IPS DF 19.7 (cell line): ENCODE measurements around the gene PLBD1.

Experiments used
- DNase-seq: peaks from one replicate; pipeline ENCODE4 v3.0.0-alpha.2; 2013; ENCODE audit warnings: low read depth, low spot score

PLBD1 gene, protein sequence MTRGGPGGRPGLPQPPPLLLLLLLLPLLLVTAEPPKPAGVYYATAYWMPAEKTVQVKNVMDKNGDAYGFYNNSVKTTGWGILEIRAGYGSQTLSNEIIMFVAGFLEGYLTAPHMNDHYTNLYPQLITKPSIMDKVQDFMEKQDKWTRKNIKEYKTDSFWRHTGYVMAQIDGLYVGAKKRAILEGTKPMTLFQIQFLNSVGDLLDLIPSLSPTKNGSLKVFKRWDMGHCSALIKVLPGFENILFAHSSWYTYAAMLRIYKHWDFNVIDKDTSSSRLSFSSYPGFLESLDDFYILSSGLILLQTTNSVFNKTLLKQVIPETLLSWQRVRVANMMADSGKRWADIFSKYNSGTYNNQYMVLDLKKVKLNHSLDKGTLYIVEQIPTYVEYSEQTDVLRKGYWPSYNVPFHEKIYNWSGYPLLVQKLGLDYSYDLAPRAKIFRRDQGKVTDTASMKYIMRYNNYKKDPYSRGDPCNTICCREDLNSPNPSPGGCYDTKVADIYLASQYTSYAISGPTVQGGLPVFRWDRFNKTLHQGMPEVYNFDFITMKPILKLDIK

DNA sequence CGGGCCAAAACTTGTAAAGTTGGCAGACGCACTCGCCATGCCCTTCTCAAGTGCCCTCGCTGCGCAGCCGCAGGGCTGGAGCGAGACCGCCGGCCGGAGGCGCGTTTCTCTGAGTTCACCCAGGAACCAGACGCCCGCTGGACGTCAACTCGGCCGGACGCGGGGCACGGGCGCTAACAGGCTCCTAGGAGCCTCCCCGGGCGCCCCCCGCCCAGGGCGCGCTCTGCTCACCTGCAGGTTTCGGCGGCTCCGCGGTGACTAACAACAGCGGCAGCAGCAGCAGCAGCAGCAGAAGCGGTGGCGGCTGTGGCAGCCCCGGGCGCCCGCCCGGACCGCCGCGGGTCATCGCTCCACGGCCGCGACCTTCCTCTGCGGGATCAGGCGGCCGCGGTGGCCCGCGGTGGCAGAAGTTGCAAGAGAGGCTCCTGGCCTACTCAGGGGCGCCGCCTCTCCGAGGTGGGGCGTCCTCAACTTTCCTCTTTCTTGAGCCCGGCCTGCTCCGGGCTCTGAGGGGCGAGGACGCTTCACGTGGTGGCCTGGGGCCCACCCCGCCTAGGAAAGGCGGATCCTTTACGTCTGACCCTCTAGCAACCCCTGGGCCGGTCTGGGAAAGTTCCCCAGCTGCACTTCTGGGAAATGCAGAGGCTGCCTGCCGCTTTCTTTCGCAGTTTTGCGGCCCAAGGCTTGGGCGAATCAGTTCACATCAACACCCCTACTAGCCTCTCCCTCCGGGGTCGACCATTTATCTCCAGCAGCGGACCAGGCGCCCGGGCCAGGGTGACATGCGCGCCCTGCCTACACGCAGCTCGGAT, at the start of gene PLBD1:
PLBD1 (minus strand) TSS at position 533 of the 812 bp plus-strand sequence; CDS start at position 346, 187 bp downstream.
- no peak for DNase-seq

DNA sequence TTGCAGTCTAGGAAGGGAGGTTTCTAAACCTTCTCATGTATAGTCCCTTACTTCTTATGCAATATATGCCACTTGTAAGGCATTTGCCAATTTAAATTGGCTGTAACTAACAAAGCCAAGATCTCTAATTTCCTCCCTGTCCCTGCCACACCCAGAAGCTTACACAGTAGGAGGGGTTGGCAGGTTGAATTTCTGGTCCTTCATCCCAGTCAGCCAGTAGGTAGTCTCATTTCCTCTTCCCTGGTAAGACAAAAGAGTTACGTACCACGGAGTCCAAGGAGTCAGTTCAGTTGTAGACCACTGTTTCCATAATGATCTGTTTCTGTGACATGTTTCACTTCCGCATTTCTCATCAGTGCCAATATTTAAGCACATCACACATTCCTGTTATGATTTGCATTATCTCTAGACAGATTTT, 47.0 kb upstream of the PLBD1 start:
- DNase-seq: no peak

DNA sequence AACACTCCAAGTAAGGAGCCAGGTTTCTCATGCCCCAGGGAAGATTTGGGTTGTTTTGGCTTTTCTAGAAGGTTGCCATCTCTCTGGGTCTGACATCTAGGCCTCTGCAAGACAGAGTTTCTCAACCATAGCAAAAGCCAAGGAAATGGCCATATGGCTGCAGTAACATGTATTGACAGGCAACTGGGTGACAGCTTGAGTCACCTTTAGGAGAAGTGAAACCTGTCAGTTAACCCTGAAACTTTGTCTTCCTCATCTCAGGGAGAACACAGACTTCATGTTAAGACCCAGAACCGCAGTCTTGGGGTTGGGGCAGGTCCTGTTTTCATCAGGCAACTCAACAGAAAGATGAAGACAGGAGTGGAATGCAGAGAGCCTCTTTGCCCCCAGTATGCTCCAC, 46.0 kb upstream of the PLBD1 start:
- no peak for DNase-seq

DNA sequence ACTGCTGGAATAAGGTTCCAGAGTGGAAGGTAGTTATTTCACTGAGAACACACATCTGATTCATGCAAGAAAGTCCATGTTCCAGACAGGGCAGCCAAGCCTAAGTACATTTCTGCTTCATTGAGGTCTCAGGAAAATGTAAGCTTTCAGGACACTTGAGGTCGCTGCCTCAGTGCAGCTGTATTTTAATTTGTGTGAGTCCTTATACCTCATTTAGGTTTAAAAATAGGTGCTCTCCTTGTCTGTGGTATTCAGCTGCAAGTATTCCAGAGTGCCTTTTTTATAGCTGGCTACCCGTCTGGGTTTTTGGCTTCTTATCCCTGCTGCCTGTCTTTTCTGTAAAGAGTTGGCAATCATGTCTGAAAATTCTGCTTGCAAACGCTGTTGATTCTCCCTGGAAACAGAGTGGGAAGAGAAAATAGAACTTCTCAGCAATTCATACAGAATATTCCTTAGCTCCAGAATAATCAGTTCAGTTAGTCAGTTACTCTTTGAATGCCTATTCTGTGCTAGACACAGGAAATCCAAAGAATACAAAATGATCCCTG, 45.3 kb upstream of the PLBD1 start:
- DNase-seq: no peak

DNA sequence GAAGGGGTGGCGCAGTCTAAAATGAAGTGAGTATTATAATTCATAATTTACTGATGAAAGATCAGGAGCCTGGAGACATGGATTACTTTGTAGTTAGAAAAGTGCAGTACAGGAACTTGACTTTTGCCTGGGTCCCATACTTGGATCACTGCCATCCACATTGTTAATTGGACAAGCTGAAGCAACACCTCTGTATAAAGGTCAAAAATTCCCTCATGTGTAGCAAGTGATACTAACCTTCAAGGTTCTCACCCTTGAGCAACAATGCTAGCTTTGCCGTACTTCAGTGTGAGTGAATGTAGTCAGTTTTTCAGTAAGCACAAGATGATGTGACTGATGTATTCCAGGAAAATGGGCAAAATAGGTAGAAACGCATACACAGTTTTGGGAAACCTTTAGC, 44.6 kb upstream of the PLBD1 start:
- DNase-seq: no peak

DNA sequence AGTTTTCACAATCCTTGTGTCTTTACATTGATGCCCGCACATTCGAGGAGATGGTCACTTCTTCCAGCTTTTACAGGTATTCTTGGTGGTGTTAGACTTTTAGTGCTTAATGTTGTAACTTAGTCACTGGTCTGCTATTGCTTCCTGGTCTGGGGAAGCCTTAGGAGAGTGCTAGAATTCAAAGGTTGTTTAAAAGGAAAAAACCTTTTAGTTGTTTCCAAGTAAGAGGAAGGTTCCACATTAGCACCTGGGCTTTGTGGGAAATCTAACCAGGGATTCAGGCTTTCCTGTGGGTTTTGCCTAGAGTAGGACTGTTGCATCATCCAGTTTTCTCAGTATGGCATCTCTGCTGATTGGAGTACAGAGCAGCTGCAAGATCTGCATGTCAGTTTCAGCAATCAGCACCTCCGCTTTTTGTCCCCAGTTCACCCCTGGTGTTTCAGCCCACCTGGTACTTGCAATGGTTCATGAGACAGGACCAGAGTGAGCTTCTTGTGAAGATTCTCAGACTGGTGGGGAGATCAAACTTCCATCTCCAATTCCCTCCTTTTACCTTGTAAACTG, 44.0 kb upstream of the PLBD1 start:
- no peak for DNase-seq

DNA sequence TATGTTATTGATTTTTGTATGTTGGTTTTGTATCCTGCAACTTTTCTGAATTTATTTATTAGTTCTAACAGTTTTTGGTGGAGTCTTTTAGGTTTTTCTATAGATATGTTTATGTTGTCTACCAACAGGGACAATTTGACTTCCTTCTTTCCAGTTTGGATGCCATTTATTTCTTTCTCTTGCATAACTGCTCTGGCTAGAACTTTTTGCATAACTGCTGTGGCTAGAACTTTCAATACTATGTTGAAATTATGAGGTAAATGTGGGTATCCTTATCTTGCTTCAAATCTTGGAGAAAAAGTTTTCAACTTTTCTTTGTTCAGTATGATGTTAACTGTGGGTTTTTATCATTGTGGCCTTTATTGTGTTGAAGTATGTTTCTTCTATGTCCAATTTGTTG, 39.9 kb upstream of the PLBD1 start:
- DNase-seq: no peak

DNA sequence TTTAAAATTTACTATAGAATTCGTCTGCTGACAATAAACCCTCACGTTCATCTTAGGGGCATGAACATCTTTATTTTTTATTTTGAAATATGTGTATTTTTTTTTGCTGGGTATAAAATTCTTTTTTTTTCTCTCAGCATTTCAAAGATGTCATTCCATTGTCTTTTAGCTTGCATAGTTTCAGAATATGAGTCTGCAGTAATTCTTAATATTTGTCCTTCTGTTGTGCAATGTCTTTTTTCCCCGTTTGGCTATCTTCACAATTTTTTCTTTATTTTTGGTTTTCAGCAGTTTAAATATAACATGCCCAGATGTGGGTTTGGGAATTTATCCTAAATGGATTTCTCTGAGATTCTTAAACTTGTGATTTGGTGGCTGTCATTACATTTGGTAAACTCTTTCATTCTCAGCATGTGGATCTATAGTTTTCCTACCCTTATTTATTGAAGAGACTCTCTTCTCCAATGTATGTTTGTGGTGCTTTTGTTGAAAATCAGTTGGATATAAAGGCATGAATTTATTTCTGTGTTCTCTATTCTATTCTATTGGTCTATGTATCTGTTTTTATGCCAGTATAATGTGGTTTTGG, 37.8 kb upstream of the PLBD1 start:
- no peak for DNase-seq

DNA sequence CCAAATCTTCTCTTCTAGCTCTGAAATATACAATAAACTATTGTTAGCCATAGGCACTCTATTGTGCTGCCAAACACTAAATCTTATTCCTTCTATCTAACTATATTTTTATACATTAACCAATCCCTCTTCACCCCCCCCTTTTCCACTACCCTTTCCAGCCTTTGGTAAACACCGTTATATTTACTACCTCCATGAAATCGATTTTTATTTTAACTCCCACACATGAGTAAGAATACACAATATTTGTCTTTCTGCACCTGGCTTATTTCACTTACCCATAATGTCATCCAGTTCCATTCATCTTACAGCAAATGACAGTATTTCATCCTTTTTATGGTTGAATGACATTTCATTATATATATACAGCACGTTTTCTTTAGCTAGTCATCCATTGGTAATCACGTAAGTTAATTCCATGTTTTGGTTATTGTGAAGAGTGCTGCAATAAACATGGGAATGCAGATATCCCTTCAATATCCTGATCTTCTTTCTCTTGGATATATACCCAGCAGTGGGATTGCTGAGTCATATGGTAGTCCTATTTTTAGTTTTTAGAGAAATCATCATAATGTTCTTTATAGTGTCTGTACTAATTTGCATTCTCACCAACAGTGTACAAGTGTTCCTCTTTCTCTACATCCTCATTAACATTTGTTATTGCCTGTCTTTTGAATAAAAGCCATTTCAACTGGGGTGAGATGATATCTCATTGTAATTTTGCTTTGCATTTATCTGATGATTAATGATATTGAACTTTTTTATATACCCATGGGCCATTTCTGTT, 34.2 kb upstream of the PLBD1 start:
- DNase-seq: no peak

DNA sequence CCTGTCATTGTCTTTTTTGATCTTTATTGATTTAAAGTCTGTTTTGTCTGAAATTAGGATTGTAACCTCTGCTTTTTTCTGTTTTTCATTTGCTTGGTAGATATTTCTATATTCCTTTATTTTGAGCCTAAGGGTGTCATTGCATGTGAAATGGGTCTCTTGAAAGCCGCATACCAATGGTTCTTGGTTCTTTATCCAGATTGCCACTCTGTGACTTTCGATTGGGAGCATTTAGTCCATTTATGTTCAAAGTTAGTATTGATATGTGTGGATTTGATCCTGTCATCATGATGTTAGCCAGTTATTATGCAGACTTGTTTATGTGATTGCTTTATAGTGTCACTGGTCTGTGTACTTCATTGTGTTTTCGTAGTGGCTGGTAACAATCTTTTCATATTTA, 29.8 kb upstream of the PLBD1 start:
- DNase-seq: no peak

DNA sequence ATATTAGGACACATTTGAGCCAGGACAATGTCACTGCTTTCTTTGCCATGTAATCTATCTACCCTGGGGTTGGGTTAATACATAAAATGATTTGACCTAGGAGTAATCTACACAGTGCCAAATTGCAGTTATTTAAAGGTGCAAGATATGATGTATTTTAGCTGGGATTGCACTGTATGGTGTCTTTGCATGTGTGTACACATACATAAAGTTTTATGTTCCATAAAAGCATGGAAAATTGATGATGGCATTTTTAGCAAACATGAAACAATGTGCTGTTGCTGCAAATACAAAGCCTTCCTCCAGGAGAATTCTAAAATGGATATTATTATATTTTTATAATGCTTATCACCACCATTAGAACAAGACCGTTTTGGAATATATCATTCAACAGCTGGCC, 24.0 kb upstream of the PLBD1 start:
- DNase-seq: no peak

DNA sequence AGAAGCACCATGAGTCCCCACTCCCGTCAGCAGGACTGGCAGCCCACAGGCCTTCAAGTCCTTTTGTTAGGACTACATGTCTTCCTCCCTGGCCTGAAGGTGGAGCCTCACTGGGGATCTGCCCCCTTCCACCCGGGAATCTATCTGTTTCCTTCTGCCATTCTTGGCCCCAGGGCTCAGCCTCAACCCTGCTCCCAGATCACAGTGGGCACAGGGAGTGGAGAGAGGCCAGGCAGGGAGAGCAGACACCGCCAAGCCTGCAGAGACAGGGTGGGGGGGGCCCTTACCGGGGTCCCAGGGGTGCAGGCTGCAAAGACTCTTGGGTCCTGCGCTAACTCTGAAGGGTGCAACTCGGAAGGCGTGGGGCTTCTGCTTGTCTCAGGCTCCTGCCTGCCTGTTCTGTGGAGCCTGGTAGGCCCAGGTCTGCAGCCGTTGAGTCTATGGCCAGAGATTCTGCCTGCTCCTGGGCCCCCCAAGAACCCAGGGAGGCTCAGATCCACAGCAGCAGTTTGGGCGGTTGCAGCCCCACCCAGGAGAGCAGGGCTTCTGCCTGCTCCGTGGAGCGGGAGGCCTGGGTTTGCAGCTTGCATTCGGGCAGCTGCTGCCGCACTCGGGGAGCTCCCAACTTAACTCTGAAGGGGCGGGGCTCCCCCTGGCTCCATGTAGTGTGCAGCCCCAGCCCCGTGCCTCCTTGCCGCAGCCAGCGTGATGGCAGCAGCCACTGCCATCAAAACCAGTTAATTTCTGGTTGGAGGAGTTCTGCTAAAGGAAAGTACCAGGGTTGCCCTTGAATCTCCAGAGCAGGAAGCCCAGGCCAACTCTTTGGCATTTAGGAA, 21.7 kb upstream of the PLBD1 start:
- no peak for DNase-seq

DNA sequence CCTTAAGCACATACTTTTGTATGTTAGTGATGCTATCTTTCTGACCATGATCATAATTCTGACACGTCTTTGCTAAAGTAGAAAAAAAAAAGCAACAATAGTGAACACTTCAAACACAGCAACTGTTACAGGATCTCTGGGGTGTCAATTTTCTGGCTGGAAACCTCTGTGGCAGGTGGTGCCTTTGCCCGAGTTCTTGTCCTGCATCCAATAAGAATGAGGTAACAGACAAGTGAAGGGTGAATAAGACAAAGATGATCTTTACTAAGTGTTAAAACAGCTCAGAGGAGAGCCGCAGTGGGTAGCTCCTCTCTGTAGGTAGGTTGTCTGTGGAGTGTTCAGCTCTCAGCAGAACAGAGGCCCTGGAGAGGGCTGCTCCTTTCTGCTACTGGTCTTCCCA, 20.9 kb upstream of the PLBD1 start:
- DNase-seq: no peak

DNA sequence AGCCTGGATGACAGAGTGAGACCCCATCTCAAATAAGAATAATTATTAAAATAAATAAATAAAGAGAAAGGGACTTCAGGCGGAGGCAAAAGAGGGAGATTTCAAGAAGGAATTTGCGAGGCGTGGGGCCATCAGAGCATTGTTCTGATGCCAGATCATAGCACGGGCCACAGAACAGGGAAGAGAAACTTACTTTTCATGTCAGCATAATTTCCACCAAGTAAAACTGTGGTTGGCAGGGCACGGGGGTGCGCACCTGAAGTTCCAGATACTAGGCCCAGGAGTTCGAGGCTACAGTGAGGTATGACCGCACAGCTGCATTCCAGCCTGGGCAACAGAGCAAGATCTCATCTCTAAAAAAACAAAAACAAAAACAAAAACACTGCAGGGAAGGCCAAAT, 11.0 kb upstream of the PLBD1 start:
- no peak for DNase-seq

DNA sequence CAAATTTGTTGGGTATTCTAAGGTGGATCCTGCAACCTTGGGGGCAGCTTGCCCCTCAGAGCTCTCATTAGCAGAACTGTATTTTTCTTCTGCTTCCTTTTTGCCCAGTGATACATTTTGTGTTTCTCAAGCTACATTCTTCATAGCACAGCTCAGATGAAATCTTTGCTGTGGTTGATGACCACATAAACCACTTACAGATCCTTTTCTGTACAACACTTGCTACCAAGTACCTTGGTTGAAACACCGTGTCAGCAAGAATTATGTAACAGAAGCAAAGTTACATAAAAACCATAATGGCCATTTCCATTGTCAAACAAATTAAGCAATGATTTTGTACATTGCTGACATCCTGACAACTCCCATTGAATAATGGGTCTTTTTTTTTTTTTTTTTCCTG, 9.7 kb upstream of the PLBD1 start:
- DNase-seq: no peak

DNA sequence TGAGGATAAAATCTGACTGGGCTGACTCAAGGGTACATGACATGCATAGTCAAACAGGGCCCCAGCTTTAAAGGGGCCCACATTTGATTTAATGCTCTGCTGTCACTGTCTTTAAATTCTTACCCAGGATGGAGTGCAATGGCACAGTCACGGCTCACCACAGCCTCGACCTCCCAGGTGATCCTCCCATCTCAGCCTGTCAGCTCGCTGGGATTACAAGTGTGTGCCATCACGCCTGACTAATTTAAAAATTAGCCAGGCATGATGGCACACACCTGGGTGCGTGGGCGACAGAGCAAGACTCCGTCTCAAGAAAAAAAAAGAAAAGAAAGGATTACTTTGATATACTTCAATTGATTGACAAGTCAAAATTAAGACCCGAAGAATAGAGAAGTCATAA, 9.2 kb upstream of the PLBD1 start:
- DNase-seq: no peak

DNA sequence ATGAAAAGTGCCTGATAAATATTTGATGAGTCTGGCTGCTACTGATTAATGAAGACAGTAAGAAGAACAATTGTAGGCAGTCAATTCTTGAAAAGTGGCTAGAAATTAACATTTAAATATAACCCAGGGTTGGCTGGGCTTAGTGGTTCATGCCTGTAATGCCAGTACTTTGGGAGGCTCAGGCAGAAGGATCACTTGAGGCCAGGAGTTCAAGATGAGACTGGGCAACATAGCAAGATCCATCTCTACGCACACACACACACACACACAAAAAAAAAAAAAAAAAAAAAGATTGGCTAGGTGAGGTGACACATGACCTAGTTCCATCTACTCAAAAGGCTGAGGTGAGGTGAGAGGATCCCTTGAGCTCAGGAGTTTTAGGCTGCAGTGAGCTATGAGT, 7.9 kb upstream of the PLBD1 start:
- no peak for DNase-seq

DNA sequence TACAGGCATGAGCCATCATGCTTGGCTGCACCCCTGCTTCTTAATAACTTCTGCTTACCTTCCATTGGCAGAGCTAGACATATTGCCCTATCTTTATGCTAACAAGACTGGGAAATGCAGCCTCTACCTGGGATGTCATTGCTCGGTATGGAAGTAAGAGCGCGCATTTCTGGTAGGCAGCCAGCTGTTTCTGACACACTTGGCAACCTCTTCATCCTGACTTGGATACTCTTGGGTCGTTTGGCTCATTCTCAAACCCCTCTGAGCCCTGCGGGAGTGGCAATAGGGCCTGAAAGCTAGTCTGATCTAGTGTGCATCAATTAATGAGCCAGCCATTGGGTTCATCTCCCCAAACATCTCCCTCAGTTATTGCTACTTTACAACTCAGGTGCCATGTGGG, 5.4 kb upstream of the PLBD1 start:
- no peak for DNase-seq

DNA sequence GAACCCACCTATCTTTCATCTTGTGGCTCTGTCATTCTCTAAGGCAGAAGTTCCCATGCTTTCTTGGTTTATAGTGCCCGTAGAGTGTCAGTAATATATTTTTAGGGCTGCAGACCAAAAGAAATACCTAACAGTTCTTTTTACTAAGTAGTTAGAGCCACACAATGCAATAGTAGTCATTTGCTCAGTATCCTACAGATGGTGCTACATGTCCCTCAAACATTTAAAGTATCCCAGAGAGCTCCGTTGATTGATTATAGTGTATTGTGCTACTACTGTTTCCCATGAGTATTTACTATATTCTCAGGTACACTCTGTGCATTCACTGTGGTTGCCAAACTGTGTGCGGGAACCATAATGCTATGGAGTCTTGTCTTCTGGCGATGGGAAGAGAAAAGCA, 4.7 kb upstream of the PLBD1 start:
- DNase-seq: no peak

DNA sequence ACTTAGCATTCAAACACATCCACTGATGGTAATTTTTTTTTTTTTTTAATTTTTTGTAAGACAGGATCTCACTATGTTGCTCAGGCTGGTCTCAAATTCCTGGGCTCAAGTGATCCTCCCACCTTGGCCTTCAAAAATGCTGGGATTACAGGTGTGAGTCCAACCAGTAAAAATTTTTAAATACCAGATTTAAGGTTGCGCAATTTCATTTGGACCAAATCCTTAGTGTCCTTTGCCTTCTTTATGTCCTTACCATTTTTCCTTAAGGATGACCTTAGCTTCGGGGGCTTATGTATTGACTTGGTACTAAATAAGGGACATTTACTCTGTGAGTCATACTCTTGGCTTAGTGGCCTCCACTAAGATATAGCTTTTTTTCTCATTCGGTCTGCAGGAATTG, 4.1 kb upstream of the PLBD1 start:
- no peak for DNase-seq
